Measurements from ENCODE around the gene NUAK2.
A peak's percentile ranks its signal among the peaks of the same experiment; 100 is the strongest.

NUAK2 gene

GRCh38 chr1:205258719-205259118 is 62.8 kb downstream of the NUAK2 start:
- no peak for DNase-seq (ENCODE audit: low read depth in 2 of 2, low spot score in 1 of 2)

GRCh38 chr1:205258261-205258691 is 63.3 kb downstream of the NUAK2 start:
- DNase-seq (ENCODE audit: low read depth in 2 of 2, low spot score in 1 of 2) = no peak

GRCh38 chr1:205257735-205258134 is 63.8 kb downstream of the NUAK2 start:
- no peak for DNase-seq (ENCODE audit: low read depth in 2 of 2, low spot score in 1 of 2)

- DNase-seq (ENCODE audit: low read depth in 2 of 2, low spot score in 1 of 2) = no peak
Measured at GRCh38 chr1:205256951-205257625, 64.5 kb downstream of the NUAK2 start.

- peak; percentile 58 to 73 for DNase-seq (ENCODE audit: low read depth in 2 of 2, low spot score in 1 of 2)
Measured at GRCh38 chr1:205255941-205256780, 65.4 kb downstream of the NUAK2 start.
